ENCODE data around the gene ARG2. TPM values are rescaled to one million over a fixed set of nuclear protein-coding genes. Genes with fewer than 3 reads are reported as not detected.
"Not testable (repeated sequence)": the region's sequence is repeated elsewhere in the genome, so short reads cannot be mapped to it uniquely, and the experiment has no call there.

The ARG2 gene
- total and polyA plus RNA-seq, 4 donors = 0.08 to 3.1 (median 0.59) TPM

GRCh38 chr14:67620217-67620785 is 581 bp downstream of the ARG2 start (continued):
- TF ChIP-seq ZBTB33 (IDR thresholded peaks at IDR 0.05) (no peak), YY1 (IDR thresholded peaks at IDR 0.05) (no peak), GABPA (IDR thresholded peaks at IDR 0.05 in 1 of 2, conservative IDR thresholded peaks at IDR 0.05 in 1 of 2) (no peak)

GRCh38 chr14:67622675-67623074 is 3.0 kb downstream of the ARG2 start:
- H3K36me3 ChIP-seq (ENCODE audit: control insufficient read depth in 4 of 4, insufficient read depth in 3 of 4, low read depth in 1 of 4, low read length in 3 of 4) = no peaks in the 10 kb centered on the region
- DNase-seq (ENCODE audit: low spot score) = no peak
- 72% methylated on average over 4 of the region's 4 CpGs for WGBS
- TF ChIP-seq JUND (IDR thresholded peaks at IDR 0.05) = no peak
- TF ChIP-seq EGR1 (IDR thresholded peaks at IDR 0.05; ENCODE audit: low read depth in 2 of 2) = no peak
- TF ChIP-seq SP1 (IDR thresholded peaks at IDR 0.05) = peak; percentile 19
- no peak overlapping the region for H3K4me3 ChIP-seq (ENCODE audit: low read depth in 1 of 3, low read length in 3 of 3)
- H3K9me3 ChIP-seq (ENCODE audit: control insufficient read depth in 4 of 4, low read length in 3 of 4) = no peaks in the 10 kb centered on the region
- no peak overlapping the region for H3K9ac ChIP-seq (ENCODE audit: low read depth in 1 of 2, low read length in 2 of 2)
- no peaks in the 10 kb centered on the region for H3K27me3 ChIP-seq (ENCODE audit: control insufficient read depth in 4 of 4, insufficient read depth in 4 of 4, low read length in 3 of 4)
- H3K27ac ChIP-seq (ENCODE audit: low read depth in 1 of 2, low read length in 2 of 2) = no peak overlapping the region
- H3K4me1 ChIP-seq (ENCODE audit: control insufficient read depth in 4 of 4, insufficient read depth in 4 of 4, low read length in 3 of 4) = peaks cover 0 to 14% (median 4%) of the 10 kb centered on the region in 4 donors

DNA sequence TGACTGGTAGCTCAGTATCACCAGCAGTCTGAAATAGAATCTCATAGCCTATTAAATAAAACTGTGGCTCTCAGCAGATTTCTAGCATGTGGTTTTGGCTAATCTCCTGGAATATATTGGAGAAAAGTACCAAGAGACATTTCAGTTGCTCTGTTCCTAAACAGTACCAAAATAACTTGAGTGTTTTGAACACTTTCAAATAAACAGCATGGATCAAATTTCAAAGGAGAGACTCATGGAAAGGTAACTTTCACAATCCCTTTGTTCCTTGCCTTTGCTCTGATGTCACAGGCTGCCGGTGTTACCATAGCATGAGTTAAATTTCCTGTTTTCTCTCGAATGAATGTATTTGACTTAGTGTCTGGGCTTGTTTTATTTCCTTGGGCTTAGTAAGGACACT is 3.4 kb downstream of the ARG2 start:
- H3K4me1 ChIP-seq (ENCODE audit: control insufficient read depth in 4 of 4, insufficient read depth in 4 of 4, low read length in 3 of 4) = peaks cover 0 to 14% (median 4%) of the 10 kb centered on the region in 4 donors
- H3K36me3 ChIP-seq (ENCODE audit: control insufficient read depth in 4 of 4, insufficient read depth in 3 of 4, low read depth in 1 of 4, low read length in 3 of 4) = no peaks in the 10 kb centered on the region
- no peaks in the 10 kb centered on the region for H3K9me3 ChIP-seq (ENCODE audit: control insufficient read depth in 4 of 4, low read length in 3 of 4)
- WGBS = 52% methylated on average over 2 of the region's 2 CpGs
- H3K9ac ChIP-seq (ENCODE audit: low read depth in 1 of 2, low read length in 2 of 2) = no peak overlapping the region
- no peak for DNase-seq (ENCODE audit: low spot score)
- TF ChIP-seq CTCF (IDR thresholded peaks at IDR 0.05; ENCODE audit: low read depth, low read length, missing input control) (no peak), REST (IDR thresholded peaks at IDR 0.05) (no peak), JUND (IDR thresholded peaks at IDR 0.05) (no peak)
- H3K27ac ChIP-seq (ENCODE audit: low read depth in 1 of 2, low read length in 2 of 2) = no peak overlapping the region
- no peaks in the 10 kb centered on the region for H3K27me3 ChIP-seq (ENCODE audit: control insufficient read depth in 4 of 4, insufficient read depth in 4 of 4, low read length in 3 of 4)
- no peak overlapping the region for H3K4me3 ChIP-seq (ENCODE audit: low read depth in 1 of 3, low read length in 3 of 3)

GRCh38 chr14:67626131-67626530 is 6.4 kb downstream of the ARG2 start:
- not testable (repeated sequence) for H3K36me3 ChIP-seq (ENCODE audit: control insufficient read depth in 4 of 4, insufficient read depth in 3 of 4, low read depth in 1 of 4, low read length in 3 of 4); H3K9ac ChIP-seq (ENCODE audit: low read depth in 1 of 2, low read length in 2 of 2); DNase-seq (ENCODE audit: low spot score); H3K9me3 ChIP-seq (ENCODE audit: control insufficient read depth in 4 of 4, low read length in 3 of 4); H3K27ac ChIP-seq (ENCODE audit: low read depth in 1 of 2, low read length in 2 of 2); H3K4me3 ChIP-seq (ENCODE audit: low read depth in 1 of 3, low read length in 3 of 3); H3K27me3 ChIP-seq (ENCODE audit: control insufficient read depth in 4 of 4, insufficient read depth in 4 of 4, low read length in 3 of 4); H3K4me1 ChIP-seq (ENCODE audit: control insufficient read depth in 4 of 4, insufficient read depth in 4 of 4, low read length in 3 of 4)
- WGBS = 93% methylated on average over 1 of the region's 1 CpG

Measured in liver (tissue), 9 donors.